ENCODE results near the gene ACOT6. TPM values are rescaled to one million over a fixed set of nuclear protein-coding genes. Genes with fewer than 3 reads are reported as not detected.

The ACOT6 gene
- total RNA-seq, 2 donors from 2014 or later = not detected

GRCh38 chr14:73665130-73665529, 52.8 kb downstream of the ACOT6 start:
- no peaks in the 10 kb centered on the region for H3K9me3 Mint-ChIP-seq
- no peak overlapping the region for H3K27ac Mint-ChIP-seq

GRCh38 chr14:73666583-73666982, 54.3 kb downstream of the ACOT6 start:
- ATAC-seq = no peak

More at GRCh38 chr14:73665130-73665529, 52.8 kb downstream of the ACOT6 start:
- no peaks in the 10 kb centered on the region for H3K36me3 Mint-ChIP-seq
- DNase-seq (ENCODE audit: low spot score in 2 of 2) (no peak), ATAC-seq (no peak)

GRCh38 chr14:73667854-73668253, 55.5 kb downstream of the ACOT6 start:
- no peaks in the 10 kb centered on the region for H3K9me3 Mint-ChIP-seq
- no peak for DNase-seq (ENCODE audit: low spot score in 2 of 2)
- ATAC-seq = no peak
- H3K27ac Mint-ChIP-seq = no peak overlapping the region
- H3K36me3 Mint-ChIP-seq = no peaks in the 10 kb centered on the region

More at GRCh38 chr14:73666583-73666982, 54.3 kb downstream of the ACOT6 start:
- H3K27ac Mint-ChIP-seq = no peak overlapping the region
- H3K9me3 Mint-ChIP-seq = no peaks in the 10 kb centered on the region
- no peak for DNase-seq (ENCODE audit: low spot score in 2 of 2)
- no peaks in the 10 kb centered on the region for H3K36me3 Mint-ChIP-seq

Other genes starting within 250 kb of the ACOT6 start
- gene NUMB, start 154.0 kb upstream of the ACOT6 start, total RNA-seq = 10 to 100 TPM; 34.8 to 41.4 TPM
- gene RIOX1, start 121.6 kb upstream of the ACOT6 start, total RNA-seq = 10 to 100 TPM in 1 of 2 donors, 1 to 10 TPM in 1; 7.9 to 10.7 TPM
- 1 to 10 TPM in 1 of 2 donors, under 1 TPM in 1; 0.96 to 1.3 TPM for gene ACOT1, start 75.4 kb upstream of the ACOT6 start, total RNA-seq
- not detected for gene HEATR4, start 53.6 kb upstream of the ACOT6 start, total RNA-seq
- 1 to 10 TPM; 5.3 to 7.9 TPM for gene ACOT2, start 43.3 kb upstream of the ACOT6 start, total RNA-seq
- 1 to 10 TPM; 1.4 to 3.1 TPM for gene ACOT4, start 20.6 kb upstream of the ACOT6 start, total RNA-seq
- gene DNAL1, start 32.5 kb downstream of the ACOT6 start, total RNA-seq = 1 to 10 TPM; 4.0 to 4.7 TPM
- 10 to 100 TPM; 26.7 to 29.2 TPM for gene PNMA1, start 101.9 kb downstream of the ACOT6 start, total RNA-seq
- gene PTGR2, start 239.3 kb downstream of the ACOT6 start, total RNA-seq = 1 to 10 TPM; 6.4 to 9.6 TPM

Measured in activated naive CD4-positive, alpha-beta T cell treated with anti-CD3 and anti-CD28 coated beads, Interleukin-2, amount 50 U/mL, for 72 hours (primary cell).